SK-N-SH treated with all-trans-retinoic acid at 6 μM for 48 hours (cell line): ENCODE data around the gene BLNK.

Experiments
- ARNTL ChIP-seq: fragments of 450-650 bp; formaldehyde crosslinking; IDR thresholded peaks from 2 replicates; pipeline ENCODE4 v1.5.0; 2020; ENCODE audit warnings: low read depth, mild to moderate bottlenecking, moderate library complexity, borderline replicate concordance
- BACH2 ChIP-seq: fragments of 250-450 bp; sonication (Bioruptor Pico); IDR thresholded peaks from 2 replicates; pipeline ENCODE4 v1.9.0; 2021; ENCODE audit warnings: mild to moderate bottlenecking, borderline replicate concordance
- GLIS3 ChIP-seq: fragments of 250-450 bp; sonication (Bioruptor Pico); IDR thresholded peaks from 2 replicates; pipeline ENCODE4 v1.5.0; 2020; ENCODE audit warnings: mild to moderate bottlenecking, moderate library complexity
- PPARA ChIP-seq: fragments of 250-450 bp; sonication (Bioruptor Pico); IDR thresholded peaks from 2 replicates; pipeline ENCODE4 v1.5.0; 2020; ENCODE audit warnings: mild to moderate bottlenecking, borderline replicate concordance
- RARB ChIP-seq: fragments of 250-450 bp; sonication (Bioruptor Pico); IDR thresholded peaks from 2 replicates; pipeline ENCODE4 v1.8.0; 2021; ENCODE audit warnings: mild to moderate bottlenecking, moderate library complexity
- SNAI2 ChIP-seq: fragments of 250-450 bp; sonication (Bioruptor Pico); IDR thresholded peaks from 2 replicates; pipeline ENCODE4 v1.5.0; 2020; ENCODE audit warnings: mild to moderate bottlenecking, moderate library complexity
- TCF4 ChIP-seq: fragments of 250-450 bp; sonication (Bioruptor Pico); IDR thresholded peaks from 2 replicates; pipeline ENCODE4 v1.8.0; 2021; ENCODE audit warnings: mild to moderate bottlenecking, moderate library complexity, borderline replicate concordance
- ZFP3 ChIP-seq: fragments of 250-450 bp; sonication (Bioruptor Pico); IDR thresholded peaks from 2 replicates; pipeline ENCODE4 v1.5.0; 2020; ENCODE audit warnings: mild to moderate bottlenecking, moderate library complexity
- ZNF565 ChIP-seq: fragments of 450-650 bp; formaldehyde crosslinking; conservative IDR thresholded peaks from 2 replicates; pipeline ENCODE4 v1.5.0; 2020; ENCODE audit warnings: low read depth, mild to moderate bottlenecking, moderate library complexity
- ZNF8 ChIP-seq: fragments of 450-650 bp; formaldehyde crosslinking; IDR thresholded peaks from 2 replicates; pipeline ENCODE4 v1.5.0; 2020; ENCODE audit warnings: mild to moderate bottlenecking, moderate library complexity
- TF ChIP-seq, protein P1 (sequence below): fragments of 250-450 bp; sonication (Bioruptor Pico); IDR thresholded peaks from 2 replicates; pipeline ENCODE4 v1.5.1; 2020; ENCODE audit warnings: low read depth, mild to moderate bottlenecking, moderate library complexity
- TF ChIP-seq, protein P2 (sequence below): fragments of 250-450 bp; sonication (Bioruptor Pico); IDR thresholded peaks from 2 replicates; pipeline ENCODE4 v1.8.0; 2020; ENCODE audit warnings: mild to moderate bottlenecking, moderate library complexity, borderline replicate concordance
- TF ChIP-seq, protein P3 (sequence below): fragments of 250-450 bp; sonication (Bioruptor Pico); IDR thresholded peaks from 2 replicates; pipeline ENCODE4 v1.8.0; 2021; ENCODE audit warnings: low read depth, mild to moderate bottlenecking, moderate library complexity, borderline replicate concordance
- TF ChIP-seq, protein P4 (sequence below): fragments of 250-450 bp; sonication (Bioruptor Pico); IDR thresholded peaks from 2 replicates; pipeline ENCODE4 v1.5.0; 2020; ENCODE audit warnings: mild to moderate bottlenecking, moderate library complexity

DNA sequence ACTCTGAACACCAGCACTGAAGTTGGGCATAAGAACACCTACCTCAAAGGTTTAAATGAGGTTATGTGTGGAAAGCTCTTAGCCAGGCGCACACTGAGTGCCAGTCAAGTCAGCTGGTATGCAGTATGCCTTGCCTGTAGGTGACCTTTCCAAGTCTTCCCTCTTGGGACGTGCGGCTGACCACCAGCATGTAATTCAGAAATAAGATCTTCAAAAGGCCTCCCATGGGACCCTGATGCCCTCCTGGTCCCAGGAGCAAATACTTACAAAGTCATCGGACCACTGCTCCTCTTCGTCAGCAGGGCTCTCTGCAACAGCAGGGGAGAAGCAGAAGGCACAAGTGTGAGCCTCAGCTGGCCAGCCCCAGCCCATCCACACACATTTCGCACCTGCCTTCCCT, 40.8 kb downstream of the BLNK start:
- TF ChIP-seq, protein P1, sequence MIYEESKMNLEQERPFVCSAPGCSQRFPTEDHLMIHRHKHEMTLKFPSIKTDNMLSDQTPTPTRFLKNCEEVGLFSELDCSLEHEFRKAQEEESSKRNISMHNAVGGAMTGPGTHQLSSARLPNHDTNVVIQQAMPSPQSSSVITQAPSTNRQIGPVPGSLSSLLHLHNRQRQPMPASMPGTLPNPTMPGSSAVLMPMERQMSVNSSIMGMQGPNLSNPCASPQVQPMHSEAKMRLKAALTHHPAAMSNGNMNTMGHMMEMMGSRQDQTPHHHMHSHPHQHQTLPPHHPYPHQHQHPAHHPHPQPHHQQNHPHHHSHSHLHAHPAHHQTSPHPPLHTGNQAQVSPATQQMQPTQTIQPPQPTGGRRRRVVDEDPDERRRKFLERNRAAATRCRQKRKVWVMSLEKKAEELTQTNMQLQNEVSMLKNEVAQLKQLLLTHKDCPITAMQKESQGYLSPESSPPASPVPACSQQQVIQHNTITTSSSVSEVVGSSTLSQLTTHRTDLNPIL (CRISPR knock-in tag) = no peak
- TF ChIP-seq SNAI2 (CRISPR knock-in tag) (no peak), RARB (CRISPR knock-in tag) (no peak), ARNTL (CRISPR knock-in tag) (no peak), TCF4 (CRISPR knock-in tag) (no peak), BACH2 (CRISPR knock-in tag) (no peak), ZNF565 (no peak), PPARA (CRISPR knock-in tag) (no peak), ZNF8 (CRISPR knock-in tag) (no peak), ZFP3 (CRISPR knock-in tag) (no peak), GLIS3 (CRISPR knock-in tag) (no peak)
- TF ChIP-seq, protein P2, sequence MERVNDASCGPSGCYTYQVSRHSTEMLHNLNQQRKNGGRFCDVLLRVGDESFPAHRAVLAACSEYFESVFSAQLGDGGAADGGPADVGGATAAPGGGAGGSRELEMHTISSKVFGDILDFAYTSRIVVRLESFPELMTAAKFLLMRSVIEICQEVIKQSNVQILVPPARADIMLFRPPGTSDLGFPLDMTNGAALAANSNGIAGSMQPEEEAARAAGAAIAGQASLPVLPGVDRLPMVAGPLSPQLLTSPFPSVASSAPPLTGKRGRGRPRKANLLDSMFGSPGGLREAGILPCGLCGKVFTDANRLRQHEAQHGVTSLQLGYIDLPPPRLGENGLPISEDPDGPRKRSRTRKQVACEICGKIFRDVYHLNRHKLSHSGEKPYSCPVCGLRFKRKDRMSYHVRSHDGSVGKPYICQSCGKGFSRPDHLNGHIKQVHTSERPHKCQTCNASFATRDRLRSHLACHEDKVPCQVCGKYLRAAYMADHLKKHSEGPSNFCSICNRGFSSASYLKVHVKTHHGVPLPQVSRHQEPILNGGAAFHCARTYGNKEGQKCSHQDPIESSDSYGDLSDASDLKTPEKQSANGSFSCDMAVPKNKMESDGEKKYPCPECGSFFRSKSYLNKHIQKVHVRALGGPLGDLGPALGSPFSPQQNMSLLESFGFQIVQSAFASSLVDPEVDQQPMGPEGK (CRISPR knock-in tag) = no peak
- TF ChIP-seq, protein P3, sequence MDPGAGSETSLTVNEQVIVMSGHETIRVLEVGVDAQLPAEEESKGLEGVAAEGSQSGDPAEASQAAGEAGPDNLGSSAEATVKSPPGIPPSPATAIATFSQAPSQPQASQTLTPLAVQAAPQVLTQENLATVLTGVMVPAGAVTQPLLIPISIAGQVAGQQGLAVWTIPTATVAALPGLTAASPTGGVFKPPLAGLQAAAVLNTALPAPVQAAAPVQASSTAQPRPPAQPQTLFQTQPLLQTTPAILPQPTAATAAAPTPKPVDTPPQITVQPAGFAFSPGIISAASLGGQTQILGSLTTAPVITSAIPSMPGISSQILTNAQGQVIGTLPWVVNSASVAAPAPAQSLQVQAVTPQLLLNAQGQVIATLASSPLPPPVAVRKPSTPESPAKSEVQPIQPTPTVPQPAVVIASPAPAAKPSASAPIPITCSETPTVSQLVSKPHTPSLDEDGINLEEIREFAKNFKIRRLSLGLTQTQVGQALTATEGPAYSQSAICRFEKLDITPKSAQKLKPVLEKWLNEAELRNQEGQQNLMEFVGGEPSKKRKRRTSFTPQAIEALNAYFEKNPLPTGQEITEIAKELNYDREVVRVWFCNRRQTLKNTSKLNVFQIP = no peak
- TF ChIP-seq, protein P4, sequence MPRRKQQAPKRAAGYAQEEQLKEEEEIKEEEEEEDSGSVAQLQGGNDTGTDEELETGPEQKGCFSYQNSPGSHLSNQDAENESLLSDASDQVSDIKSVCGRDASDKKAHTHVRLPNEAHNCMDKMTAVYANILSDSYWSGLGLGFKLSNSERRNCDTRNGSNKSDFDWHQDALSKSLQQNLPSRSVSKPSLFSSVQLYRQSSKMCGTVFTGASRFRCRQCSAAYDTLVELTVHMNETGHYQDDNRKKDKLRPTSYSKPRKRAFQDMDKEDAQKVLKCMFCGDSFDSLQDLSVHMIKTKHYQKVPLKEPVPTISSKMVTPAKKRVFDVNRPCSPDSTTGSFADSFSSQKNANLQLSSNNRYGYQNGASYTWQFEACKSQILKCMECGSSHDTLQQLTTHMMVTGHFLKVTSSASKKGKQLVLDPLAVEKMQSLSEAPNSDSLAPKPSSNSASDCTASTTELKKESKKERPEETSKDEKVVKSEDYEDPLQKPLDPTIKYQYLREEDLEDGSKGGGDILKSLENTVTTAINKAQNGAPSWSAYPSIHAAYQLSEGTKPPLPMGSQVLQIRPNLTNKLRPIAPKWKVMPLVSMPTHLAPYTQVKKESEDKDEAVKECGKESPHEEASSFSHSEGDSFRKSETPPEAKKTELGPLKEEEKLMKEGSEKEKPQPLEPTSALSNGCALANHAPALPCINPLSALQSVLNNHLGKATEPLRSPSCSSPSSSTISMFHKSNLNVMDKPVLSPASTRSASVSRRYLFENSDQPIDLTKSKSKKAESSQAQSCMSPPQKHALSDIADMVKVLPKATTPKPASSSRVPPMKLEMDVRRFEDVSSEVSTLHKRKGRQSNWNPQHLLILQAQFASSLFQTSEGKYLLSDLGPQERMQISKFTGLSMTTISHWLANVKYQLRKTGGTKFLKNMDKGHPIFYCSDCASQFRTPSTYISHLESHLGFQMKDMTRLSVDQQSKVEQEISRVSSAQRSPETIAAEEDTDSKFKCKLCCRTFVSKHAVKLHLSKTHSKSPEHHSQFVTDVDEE (CRISPR knock-in tag) = no peak
